IPS-NIHi11 (cell line): ENCODE measurements around the gene PRKN.

Experiments used
- DNase-seq: peaks from one replicate; pipeline ENCODE4 v3.0.0; 2012; ENCODE audit warnings: mixed read lengths, low spot score

The PRKN gene

GRCh38 chr6:161954699-161955276 is 772.8 kb downstream of the PRKN start:
- no peak for DNase-seq

DNA sequence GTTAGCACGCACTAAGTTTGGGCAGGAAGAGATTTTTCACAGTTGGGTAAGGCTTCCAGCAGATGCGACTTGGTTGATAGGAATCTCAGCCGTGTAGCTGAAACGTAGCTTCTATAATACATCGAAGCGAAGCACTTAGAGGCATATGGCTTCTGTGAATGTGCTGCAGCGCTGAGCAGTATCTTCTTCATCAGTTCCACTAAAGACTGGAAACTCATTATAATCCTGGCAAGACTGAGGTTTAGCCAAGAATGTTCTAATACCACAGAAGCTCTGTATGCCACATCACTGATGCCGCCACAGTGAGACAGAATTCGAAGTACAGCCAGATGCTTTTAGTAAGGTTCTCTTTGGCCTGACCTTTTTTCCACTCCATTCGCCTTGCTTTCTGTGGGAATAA is 773.5 kb downstream of the PRKN start:
- DNase-seq = no peak

DNA sequence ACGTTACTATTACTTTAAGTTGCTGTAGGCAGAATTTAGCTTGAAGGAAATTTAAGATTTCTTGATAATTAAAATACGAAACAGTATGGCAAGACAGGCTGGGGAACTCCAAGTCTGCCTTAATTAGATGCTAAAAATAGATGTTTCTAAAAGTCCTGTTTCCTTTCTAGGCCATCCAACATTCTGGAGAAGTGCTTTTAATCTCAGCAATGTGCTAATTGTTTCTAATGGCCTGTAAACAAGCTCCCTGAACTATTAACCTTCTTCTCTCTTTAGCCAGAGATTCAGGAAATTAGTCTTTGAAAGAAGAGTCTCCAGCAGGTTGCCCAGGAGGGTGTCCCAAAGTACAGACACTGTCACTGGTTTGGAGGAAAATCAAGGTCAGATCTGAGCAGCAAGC is 776.4 kb downstream of the PRKN start:
- DNase-seq = no peak

- no peak for DNase-seq
These were observed 778.0 kb downstream of the PRKN start for GRCh38 chr6:161949531-161949930.

- no peak for DNase-seq
These were observed 779.1 kb downstream of the PRKN start for GRCh38 chr6:161948462-161948861.

- DNase-seq = peak; percentile 22
These were observed 780.2 kb downstream of the PRKN start for GRCh38 chr6:161947371-161947770.

DNA sequence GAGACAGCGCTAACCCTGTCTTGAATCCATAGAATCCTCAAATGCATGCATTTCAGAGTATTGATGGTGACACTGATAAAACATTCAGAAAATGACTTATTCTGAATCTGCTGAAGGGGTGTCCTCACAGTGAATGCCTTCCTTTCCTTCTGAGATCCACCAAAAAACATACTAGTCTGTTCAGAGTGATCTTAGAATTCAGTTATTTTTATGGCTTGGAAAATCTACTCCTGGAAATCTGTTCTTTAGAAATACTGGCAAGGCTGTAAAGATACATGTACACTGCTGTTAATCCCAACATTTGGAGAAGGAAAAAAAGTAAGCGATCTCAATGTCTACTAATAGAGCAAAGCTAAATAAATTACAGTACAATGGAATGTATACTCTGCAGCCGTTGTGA is 781.1 kb downstream of the PRKN start:
- no peak for DNase-seq

DNA sequence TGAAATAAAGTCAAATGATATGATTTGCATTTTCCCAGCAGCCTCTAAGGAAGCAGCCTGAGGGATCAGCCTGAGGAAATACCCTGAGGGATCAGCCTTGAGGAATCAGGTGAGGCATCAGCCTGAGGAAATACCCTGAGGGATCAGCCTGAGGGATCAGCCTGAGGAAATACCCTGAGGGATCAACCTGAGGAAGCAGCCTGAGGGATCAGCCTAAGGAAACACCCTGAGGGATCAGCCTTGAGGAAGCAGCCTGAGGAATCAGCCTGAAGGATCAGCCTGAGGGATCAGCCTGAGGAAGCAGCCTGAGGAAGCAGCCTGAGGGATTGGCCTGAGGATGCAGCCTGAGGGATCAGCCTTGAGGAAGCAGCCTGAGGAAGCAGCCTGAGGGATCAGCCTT is 784.0 kb downstream of the PRKN start:
- no peak for DNase-seq

GRCh38 chr6:161941565-161941964 is 786.0 kb downstream of the PRKN start:
- DNase-seq = no peak

- no peak for DNase-seq
These were observed 787.0 kb downstream of the PRKN start for GRCh38 chr6:161940519-161940918.

- no peak for DNase-seq
These were observed 801.2 kb downstream of the PRKN start for GRCh38 chr6:161926324-161926723.

- DNase-seq = no peak
These were observed 803.0 kb downstream of the PRKN start for GRCh38 chr6:161924516-161925116.

GRCh38 chr6:161922631-161923119 is 804.9 kb downstream of the PRKN start:
- DNase-seq = peak; percentile 70

DNA sequence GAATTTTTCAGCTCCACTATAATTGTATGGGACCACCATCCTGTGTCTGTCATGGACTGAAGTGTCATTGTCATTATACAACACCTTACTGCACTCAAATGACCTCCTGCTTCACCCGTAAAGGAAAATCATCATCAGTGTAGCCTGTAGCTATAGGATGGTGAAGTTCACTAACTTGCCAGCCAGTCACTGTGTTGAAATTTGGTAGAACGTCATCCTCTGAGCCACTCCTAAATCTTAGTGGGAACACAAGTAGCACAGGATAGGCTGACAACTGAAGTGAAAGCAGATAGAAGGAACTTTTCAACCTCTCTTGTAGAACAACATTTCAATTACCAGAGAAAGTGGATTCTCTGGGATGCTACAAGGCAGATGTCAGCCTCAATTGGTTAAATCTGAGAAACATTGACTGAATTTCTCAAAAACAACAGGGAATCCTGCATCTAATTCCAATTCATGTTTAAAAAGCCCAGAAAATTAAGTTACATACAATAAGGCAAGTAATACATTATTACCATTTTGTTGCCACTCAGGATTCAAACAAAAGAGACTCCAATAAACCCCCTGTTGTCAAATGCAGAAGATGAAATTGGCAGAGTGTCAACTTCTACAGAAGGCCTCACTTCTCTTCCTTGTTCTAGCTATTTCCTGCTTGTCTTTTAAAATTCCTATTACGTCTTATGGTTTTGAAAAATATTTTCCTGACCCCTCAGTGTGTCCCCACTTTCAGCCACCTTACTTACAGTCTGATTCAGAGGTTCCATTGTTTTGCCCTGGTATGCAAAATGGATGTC is 805.8 kb downstream of the PRKN start:
- no peak for DNase-seq

DNA sequence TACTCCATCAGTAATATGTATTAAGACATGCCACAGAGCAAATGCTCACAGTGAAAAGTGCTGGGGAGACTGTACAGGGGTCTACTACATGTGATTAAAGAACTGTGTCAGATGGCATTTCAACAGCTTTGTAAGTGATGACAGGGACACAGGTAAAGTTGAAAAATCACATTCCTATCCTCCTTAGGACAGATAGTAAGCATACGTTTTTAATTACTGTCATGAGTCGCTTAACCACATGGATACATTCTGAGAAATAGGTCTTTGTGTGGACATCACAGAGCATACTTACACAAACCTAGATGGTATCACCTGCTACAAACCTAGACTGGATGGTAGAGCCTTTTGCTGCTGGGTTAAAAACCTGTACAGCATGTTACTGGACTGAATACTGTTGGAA is 807.9 kb downstream of the PRKN start:
- no peak for DNase-seq

- no peak for DNase-seq
These were observed 808.8 kb downstream of the PRKN start for GRCh38 chr6:161918628-161919205.

- no peak for DNase-seq
These were observed 809.4 kb downstream of the PRKN start for GRCh38 chr6:161918109-161918531.

- no peak for DNase-seq
These were observed 809.9 kb downstream of the PRKN start for GRCh38 chr6:161917645-161918044.

GRCh38 chr6:161915456-161915964 is 812.1 kb downstream of the PRKN start:
- no peak for DNase-seq

DNA sequence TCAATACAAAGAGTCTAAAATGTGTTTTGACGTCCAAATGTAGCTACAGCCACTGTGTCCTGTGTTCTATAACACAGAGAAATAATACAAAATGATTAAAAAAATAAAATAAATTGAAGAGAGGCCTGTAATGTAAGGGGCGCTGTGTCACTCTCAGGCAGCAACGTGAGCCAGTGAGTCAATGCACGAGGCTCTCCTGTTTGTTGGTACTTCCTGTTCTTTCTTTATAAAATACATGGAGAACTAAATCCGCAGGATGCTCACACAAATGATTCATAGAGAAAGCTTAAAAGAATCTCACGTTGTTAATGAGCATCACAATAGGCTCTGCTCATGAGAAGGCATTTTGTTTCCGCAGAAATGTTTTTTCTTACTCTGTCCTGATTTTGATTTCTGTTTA is 818.7 kb downstream of the PRKN start:
- no peak for DNase-seq

DNA sequence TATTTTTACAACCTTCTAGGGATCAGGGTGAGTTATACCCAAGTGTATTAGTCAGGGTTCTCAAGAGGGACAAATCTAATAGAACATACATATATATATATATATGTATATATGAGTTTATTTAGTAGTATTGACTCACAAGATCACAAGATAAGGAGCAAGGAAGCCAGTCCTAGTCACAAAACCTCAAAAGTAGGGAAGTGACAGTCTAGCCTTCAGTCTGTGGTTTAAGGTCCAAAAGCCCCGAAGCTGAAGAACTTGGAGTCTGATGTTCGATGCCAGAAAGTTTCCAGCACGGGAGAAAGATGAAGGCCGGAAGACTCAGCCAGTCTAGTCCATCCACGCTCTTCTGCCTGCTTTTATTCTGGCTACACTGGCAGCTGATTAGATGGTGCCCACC is 821.0 kb downstream of the PRKN start:
- no peak for DNase-seq

- no peak for DNase-seq
These were observed 823.9 kb downstream of the PRKN start for GRCh38 chr6:161903584-161904212.
